HG03442 (cell line): ENCODE measurements around the gene LOX.
"Not testable (repeated sequence)": the region's sequence is repeated elsewhere in the genome, so short reads cannot be mapped to it uniquely, and the experiment has no call there.

Experiments used
- ATAC-seq: cut with Tn5 transposase; IDR thresholded peaks from one replicate; pipeline ENCODE4 v1.9.1; 2021; ENCODE audit warnings: mild to moderate bottlenecking, moderate library complexity; ENCODE audit not compliant: unreplicated experiment

LOX gene

DNA sequence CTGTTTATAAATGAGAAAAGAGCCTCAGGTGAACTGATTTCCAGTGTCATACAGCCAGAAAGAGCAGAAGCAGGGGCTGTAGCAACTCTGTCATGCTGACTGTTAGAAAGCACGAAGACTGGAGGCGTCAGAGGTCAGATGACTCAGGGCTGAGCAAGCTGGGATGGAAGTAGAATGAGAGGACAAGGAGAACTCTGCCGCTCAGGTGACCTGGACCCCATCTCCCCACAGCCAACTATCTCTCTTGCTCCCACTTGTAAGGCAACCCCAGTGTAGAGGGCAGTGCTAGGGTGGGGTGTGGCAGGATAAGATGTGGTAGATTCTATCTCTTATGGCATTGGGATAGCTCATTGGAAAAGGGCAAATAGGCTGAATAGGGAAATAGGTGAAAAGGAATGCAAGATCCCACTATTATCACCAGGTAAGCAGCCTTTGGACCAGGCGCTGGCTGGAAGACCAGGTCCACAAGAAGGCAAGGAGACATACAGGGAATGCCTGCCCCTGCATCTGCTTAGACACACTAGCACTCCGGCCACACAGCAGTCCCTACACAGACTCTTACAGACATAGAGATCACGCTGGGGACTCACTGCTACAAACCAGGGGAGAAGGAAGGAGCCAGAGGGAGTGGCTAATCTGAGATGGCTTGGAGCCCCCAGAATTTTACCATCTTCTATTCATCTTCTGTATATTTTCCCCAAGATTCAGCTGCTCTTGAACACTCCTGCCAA lies 21.2 kb upstream of the LOX start:
- ATAC-seq, result no peak

DNA sequence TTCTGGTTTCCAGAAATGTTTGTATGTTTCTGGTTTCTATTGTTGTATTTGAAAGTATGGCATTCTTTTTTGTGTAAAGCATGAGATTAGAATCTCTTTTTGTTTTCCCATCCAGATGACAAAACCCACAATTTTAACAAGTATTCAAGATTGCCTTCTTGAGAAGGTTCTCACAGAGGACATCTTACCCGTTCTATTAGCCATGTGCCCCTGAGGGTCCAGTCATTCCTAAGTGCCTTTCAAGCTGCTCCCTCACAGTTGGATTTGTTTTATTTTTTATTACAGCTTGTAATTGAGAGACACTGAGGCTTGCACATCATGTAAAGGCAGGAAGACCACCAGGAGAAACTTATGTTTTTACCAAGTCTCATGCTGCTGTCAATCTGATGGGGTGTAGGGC lies 19.3 kb upstream of the LOX start:
- ATAC-seq, result no peak

DNA sequence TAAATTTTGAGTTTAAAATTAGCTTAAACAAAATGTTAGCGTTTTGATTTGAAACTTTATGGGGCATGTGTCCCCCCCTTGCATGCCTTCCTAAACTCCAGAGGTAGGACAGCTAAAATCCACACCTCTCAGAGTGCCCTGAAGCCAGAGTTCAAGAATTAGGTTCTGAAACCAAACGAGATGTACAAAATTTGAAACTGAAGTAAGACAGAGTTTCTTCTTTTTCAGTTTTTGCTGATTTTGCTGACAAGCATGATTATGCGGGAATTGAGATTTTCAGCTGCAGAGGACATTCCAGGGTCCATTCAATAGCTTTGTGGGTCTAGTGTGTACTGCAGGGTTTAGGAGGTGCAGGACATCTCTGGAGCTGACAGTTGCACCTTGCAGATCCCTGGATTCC lies 17.1 kb upstream of the LOX start:
- no peak for ATAC-seq

DNA sequence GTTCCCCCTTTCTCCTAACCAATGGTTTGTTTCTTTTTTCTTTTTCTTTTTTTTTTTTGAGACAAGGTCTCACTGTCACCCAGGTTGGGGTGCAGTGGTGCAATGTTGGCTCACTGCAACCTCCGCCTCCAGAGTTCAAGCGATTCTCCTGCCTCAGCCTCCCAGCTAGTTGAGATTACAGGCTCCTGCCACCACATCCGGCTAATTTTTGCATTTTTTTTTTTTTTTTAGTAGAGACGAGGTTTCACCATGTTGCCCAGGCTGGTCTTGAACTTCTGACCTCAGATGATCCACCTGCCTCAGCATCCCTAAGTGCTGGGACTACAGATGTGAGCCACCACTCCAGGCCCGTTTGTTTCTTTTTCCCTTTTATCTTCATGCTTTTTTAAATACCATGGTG lies 16.2 kb upstream of the LOX start:
- not testable (repeated sequence) for ATAC-seq

DNA sequence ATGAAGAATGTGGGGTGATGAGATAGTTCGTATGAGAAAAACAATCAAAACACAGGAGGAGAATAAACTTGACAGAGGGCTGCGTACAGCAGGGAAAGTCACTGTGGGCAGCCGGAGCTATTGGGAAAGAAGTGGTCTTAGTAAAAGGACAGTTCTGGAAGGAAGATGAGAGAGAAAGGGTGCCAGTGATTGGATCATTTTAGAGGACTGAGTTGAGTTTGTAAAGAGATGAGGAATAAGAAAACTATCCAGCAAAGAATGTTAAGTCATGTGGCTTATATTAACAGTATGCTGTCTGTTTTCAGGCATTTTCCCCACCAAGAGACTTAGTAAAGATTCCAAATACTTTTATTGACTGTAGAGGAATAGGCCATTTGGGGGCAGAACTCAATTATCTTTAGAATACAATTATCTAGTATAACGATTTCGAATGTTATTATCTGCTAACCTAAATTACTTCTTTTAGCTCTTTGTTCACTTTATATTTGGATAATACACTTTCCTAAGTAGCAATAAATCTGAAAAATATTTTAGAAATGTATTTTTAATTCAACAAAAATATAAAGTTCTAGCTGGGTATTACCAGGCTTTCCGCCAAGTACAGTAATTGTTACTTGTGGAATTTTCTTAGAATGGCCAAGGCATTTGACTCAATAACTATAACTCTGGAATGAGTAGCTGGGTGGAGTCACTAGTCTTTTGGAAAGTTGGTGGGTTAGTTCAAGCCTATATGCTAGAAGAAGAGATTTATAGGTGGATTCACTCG lies 15.5 kb upstream of the LOX start:
- ATAC-seq, result no peak

DNA sequence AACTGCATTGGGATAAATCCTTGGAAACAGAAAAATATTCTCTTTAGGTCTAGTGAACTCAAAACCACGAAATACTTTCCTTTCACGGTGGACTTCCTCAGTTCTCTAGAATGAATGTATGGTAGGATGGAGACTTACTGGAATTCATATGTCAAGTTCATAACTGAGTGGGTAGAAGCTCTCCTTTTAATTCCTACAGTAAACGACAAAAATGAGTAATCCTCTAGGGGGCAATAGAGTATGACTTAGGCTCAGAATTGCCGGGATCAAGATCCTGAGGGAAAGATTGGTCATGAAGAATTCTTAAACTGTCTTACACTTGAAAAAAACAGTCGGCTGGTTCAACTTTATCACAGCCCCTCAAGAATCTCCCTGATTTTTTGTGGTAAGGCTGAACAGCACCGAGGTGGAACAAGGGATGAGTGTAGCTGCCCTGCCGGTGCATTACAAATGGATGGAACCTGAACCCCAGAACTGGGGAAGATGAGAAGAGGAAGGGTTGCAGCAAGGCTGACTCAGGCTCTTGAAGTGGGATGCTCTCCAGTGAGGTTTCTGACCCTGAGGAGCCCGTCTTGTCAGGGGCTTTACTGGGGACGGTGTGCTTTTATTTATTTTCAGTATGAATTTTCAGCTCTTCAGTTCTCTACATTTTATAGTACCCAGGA lies 14.0 kb upstream of the LOX start:
- no peak for ATAC-seq

DNA sequence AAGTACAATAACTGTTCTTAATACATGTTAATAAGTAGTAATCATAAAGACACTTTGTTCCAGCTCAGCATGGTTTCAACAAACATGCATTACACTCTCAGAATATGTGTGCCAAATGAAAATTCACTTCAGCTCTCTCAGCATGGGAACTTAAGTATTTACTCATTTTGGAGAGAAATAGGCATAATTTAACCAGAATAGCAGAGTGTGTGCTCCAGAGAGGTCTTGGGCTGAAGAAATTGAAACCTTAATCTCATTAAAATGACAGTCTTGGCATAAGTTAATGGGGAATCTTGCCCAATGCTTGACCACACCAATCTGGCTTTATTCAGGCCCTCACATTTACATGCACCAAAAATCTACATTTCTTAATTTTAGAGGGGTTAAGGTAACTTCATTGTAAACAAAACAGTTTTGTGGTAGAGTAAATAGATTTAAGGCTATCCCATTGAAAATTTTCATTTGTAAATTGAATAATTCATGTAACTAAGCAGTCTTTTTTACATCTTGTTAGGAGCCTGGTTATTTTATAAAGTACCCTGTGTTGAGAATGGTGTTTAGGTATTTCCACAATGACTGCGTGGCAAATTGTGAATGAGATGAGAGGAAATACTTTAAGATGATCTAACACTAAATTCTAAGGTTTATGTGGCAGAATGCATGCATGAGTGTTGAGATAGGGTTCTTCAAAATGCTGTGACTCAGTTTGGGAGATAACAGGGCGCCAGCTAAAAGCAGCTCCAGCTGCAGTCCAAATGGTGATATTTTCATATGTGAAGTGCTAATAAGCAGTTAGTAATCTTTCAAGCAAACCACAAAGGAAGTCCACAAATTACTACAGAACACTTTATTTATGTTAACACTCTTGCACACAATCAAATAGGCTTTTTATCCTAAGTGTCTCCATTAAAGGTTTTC lies 11.3 kb upstream of the LOX start:
- ATAC-seq, result no peak

DNA sequence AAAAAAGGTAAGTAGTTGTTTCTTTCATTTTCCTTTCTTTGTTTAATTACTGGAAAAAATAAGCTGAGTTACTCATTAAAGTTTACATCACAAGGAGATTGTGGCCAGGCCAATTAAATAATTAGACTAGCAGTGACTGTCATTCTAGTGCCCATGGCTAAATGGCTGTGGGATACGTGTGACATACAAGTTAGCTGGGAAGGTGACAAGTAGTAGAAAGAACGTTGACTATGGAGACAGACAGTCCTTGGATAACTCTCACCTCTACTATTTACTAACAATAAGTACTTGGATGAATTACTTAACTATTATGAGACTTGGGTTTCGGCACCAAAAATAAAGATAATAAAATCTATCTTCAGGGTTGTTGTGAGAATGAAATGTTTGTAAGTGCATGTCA lies 7.0 kb upstream of the LOX start:
- no peak for ATAC-seq

DNA sequence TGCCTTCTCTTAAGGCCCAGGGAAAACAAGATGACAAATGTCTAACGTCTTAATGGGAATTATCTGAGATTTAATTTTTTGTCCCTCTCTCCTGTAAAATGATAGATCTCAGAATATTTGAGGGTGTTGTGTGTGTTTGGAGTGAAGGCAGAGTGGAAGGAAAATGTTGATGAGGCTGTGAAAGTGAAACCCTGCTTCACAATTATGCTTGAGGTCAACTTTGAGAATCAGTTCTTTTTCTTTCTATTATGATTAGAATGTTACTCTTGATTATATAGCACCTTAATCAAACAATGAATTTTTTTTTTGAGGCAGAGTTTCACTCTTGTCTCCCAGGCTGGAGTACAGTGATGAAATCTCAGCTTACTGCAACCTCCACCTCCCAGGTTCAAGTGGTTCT lies 5.5 kb upstream of the LOX start:
- no peak for ATAC-seq

DNA sequence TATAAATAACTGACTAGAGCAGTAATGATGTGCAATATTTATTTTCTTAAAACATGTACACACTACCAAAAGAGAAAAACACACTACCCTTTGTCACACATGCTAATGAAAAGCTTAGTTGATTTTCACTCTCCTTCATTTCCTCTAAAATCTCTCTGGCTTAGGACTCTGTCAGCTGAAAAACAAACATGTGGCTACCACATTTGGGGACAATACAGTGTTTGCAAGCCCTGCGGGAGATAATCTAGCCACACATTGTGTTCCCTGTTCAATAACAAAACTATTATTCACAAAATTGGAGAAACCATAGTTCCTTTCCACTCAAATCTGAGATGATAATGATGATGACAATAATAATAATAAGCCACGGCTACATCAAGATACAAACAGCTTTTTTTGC lies 3.5 kb upstream of the LOX start:
- no peak for ATAC-seq

DNA sequence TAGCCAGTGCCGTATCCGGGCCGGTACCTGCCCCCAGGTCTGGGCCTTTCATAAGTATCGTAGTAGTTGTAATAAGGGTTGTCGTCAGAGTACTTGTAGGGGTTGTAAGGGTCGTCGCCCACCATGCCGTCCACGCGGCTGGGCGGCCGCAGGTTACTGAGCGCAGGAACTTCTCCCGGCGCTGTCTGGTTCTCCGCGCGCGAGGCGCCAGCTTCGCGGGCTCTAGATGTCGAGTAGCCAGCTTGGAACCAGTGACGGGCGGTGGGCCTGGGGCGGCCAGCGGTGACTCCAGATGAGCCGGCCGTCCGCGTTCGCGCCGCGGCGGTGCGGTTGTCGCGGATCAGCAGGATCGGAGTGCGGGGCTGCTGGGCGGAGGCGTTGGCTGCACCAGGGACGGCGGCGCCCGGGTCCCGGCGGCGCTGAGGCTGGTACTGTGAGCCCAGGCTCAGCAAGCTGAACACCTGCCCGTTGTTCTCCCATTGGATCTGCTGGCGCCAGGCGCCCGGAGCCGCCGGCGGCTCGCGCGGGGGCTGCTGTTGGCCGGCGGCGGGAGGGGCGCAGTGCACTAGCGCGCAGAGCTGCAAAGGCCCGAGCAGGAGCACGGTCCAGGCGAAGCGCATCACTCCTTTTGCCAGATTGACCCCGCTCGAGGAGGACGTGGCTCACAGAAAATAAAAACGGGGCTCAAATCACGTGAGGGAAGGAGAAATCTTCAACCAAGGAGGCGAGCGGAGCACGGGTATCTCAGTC lies 518 bp downstream of the LOX start:
- peak; percentile 28 for ATAC-seq

DNA sequence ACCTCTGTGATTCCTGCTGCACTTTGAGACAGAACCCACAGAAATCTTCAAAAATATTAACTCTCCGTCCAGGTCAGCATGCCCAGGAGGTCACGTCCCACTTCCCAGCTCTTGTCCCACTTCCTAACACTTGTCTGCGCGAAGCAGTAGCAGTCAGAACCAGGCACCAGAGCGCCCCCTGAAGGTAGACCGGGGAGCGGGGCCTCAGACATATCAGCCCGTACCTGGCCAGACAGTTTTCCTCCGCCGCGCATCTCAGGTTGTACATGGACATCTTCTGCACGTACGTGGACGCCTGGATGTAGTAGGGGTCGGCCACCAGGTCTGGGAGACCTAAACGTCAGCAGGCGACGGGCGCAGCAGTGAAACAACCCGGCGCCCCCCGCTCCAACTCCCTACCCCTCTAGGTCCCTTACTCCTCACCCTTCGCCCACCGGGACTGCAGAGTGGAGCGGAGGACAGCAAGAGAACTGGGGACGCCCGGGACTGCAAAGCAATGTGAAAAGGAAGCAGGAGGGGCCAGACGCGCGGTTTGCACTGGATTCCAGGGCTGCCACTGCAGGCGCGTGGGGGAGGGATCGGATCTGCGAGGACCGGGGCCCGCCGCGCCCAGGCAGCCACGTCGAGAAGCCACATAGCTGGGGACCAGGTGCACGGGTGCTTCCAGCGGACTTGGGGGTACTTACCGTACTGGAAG lies 1.2 kb downstream of the LOX start:
- peak; percentile 44 for ATAC-seq

DNA sequence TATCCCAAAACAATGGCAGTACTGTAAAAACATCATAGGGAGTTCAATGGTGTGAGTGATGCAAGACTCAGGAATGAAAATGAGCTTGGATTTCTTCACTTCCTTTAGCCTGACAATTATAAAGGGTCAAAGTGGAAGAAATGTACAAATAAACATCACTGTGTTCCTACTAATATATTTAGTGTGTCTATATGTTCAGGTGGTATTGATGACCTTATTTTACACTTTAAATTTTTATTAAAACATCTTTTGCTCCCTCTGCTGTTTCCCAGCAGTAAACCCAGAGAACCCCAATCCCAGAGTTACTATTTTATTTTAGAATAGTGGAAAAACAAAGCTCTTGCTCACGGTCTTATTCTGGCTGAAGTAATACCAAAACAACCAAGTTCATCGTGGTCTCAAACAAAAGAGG lies 2.0 kb downstream of the LOX start:
- no peak for ATAC-seq

DNA sequence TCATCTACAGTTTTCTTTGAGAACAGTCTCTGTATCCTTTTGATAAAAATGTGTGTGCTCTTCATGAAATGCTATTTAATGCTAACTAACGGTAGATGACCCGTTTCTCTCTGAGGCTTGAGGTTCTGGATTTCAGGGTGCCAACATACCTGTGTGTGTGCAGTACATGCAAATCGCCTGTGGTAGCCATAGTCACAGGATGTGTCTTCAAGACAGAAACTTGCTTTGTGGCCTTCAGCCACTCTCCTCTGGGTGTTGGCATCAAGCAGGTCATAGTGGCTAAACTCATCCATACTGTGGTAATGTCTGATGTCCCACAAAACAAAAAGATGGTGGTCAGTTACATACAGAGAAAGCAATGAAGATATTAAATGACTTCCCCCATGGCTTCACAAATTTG lies 4.2 kb downstream of the LOX start:
- no peak for ATAC-seq

DNA sequence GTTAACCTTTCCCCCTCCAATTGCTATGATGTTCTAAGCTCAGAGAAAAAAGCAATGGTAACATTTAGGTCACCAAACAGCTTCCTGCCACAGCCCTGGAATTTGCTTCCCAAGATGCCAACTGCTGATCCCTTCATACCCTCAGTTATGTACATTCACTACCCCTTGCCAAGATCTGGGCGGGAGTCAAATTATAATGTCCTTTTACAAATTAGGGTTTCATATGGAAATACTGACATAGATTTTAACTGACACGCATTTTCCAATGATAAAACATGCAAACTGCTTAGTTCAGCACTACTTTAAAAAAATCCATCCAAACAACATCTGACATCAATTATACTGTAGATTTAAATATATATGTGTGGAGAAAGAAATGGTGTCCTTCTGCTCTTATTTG lies 5.0 kb downstream of the LOX start:
- no peak for ATAC-seq

DNA sequence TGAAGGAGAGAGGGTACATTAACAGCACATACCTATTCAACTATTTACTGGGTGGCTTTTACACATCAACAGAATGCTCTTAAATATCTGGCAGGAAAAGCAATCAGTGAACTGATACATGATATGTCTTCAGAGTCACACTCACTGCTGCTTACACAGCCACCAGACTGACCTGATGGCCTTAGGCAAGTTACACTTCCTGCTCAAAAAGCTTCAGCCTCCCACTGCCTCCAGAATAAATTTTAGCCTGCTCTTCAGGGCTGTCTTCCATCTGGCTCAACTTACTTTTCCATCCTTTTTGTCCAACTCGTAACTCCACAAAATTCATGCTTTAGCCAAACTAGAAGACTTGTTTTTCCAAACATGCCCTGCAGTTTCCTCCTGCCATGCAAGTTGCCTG lies 10.7 kb downstream of the LOX start:
- no peak for ATAC-seq

DNA sequence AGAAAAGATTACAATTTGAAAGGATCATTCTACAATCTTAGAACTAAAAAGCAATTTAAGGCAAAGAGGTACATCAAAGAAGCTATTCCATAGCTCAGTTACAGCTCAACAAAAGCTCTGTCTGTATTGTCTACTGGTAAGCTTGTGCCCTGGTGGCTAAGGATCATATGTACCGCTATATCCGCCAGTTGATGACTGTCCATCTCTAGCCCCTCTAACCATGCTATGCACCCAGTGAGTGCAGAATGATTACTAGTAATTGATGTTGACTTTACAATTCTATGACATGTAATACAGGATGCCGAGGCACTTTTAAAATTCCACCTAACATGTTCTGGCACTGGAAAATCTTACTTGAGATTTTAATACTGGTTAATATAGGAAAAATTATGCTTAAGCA lies 13.1 kb downstream of the LOX start:
- ATAC-seq, result no peak

DNA sequence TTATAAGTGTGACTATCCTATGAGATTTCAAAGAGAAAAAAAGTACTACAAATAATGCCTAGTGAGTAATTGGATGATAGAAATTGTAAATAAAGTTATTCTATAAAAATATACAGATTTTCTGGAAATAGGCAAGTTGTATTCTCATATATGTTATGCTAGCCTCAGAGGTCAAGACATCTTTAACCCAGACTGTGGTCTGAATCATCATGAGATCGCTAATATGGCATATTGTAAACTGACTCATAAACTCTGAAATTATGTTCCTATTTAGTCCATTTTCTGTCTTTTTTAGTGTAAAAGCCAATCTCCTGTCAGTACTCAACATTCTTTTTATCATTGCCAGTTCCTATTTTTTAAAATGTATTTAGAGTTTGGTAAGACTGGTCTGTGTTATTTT lies 14.2 kb downstream of the LOX start:
- ATAC-seq, result no peak

DNA sequence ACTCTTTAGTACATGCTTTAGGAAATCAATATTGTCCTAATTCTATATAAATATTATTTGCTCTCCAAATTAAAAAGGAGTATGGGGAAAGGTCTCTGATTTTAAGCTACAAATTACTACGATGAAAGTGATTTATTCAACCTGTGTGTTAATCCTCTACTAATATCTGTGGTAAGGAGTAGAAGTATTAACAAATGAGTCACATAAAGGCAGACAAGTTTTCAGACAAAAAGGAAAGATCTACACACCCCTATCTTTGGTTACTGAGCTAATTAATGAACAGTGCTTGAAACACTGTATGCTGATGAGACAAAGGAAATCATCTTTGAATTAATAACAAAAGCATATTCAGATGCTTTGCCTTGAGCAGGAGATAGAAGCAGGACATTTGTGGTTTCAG lies 15.9 kb downstream of the LOX start:
- ATAC-seq, result no peak

DNA sequence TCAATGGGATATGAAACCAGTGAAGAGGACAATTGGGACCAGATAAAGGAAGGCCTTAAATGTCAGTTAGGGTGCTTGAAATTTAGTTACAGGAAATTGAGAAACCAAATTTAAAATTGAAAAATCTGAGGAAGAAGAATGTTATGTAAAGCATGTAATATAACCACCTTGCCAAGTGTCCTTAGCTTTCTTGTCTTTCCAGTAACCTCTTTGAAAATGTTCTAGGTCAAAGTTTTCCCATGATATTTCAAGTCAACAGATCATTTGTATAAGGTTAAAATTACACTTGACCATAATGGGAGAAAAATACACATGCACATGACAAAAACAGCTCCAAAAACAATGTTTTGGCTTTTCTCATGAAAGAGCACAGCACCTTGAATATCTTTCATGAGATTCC lies 21.1 kb downstream of the LOX start:
- ATAC-seq, result no peak
